RPMI8226 (cell line): Measurements from ENCODE around the gene MMP25.

Experiments used
- DNase-seq: peaks from one replicate; pipeline ENCODE4 v3.0.0-alpha.2; 2015

The MMP25 gene

GRCh38 chr16:3045758-3046640, at the start of gene MMP25:
Gene MMP25 (plus strand): TSS chr16:3046561. CDS start chr16:3046918, 357 bp downstream.
- peak; percentile 60 for DNase-seq

GRCh38 chr16:2999929-3000328, 46.4 kb upstream of the MMP25 start:
- DNase-seq = no peak

- DNase-seq = no peak
Measured at GRCh38 chr16:3000540-3000939, 45.8 kb upstream of the MMP25 start.

- no peak for DNase-seq
Measured at GRCh38 chr16:3001316-3001715, 45.0 kb upstream of the MMP25 start.

GRCh38 chr16:3003582-3004270, 42.6 kb upstream of the MMP25 start:
- peak; percentile 100 for DNase-seq

GRCh38 chr16:3004319-3004718, 42.0 kb upstream of the MMP25 start:
- DNase-seq = peak; percentile 77

GRCh38 chr16:3004781-3005284, 41.5 kb upstream of the MMP25 start:
- DNase-seq = peak; percentile 69

- DNase-seq = peak; percentile 79
Measured at GRCh38 chr16:3007059-3007956, 39.1 kb upstream of the MMP25 start.

GRCh38 chr16:3007957-3008689, 38.2 kb upstream of the MMP25 start:
- DNase-seq = no peak

GRCh38 chr16:3008690-3009037, 37.7 kb upstream of the MMP25 start:
- DNase-seq = no peak

- no peak for DNase-seq
Measured at GRCh38 chr16:3009568-3010390, 36.6 kb upstream of the MMP25 start.

GRCh38 chr16:3010510-3010909, 35.9 kb upstream of the MMP25 start:
- no peak for DNase-seq

- DNase-seq = peak; percentile 64
Measured at GRCh38 chr16:3012246-3012645, 34.1 kb upstream of the MMP25 start.

- DNase-seq = peak; percentile 93
Measured at GRCh38 chr16:3012828-3013420, 33.4 kb upstream of the MMP25 start, which contains the start of gene CLDN9. Gene CLDN9 (plus strand): TSS chr16:3012923. CDS start chr16:3013363, 440 bp downstream.

- no peak for DNase-seq
Measured at GRCh38 chr16:3013491-3013951, 32.8 kb upstream of the MMP25 start.

- no peak for DNase-seq
Measured at GRCh38 chr16:3013998-3014690, 32.2 kb upstream of the MMP25 start.

GRCh38 chr16:3014971-3015370, 31.4 kb upstream of the MMP25 start:
- DNase-seq = no peak

GRCh38 chr16:3015865-3016521, 30.4 kb upstream of the MMP25 start:
- no peak for DNase-seq

GRCh38 chr16:3017344-3017743, 29.0 kb upstream of the MMP25 start:
- no peak for DNase-seq
